Testis (tissue), 3 donors: ENCODE data around the gene DENND2A. TPM values are rescaled to one million over a fixed set of nuclear protein-coding genes. Genes with fewer than 3 reads are reported as not detected.

Source experiments
- DNase-seq: peaks from one replicate; pipeline ENCODE4 v3.0.0-alpha.2; 2019
- H3K27ac ChIP-seq, 2 donors: fragments of 200-600 bp; sonication (generic); one replicate each; pipeline ENCODE4 v1.5.1; 2019
- H3K27me3 ChIP-seq: fragments of 200-600 bp; sonication (generic); one replicate; pipeline ENCODE4 v1.5.1; 2019
- H3K36me3 ChIP-seq: fragments of 200-600 bp; sonication (generic); one replicate; pipeline ENCODE4 v1.5.1; 2017; ENCODE audit warnings: low read depth; ENCODE audit errors: missing control alignments
- H3K4me1 ChIP-seq: fragments of 200-600 bp; sonication (generic); one replicate; pipeline ENCODE4 v1.5.1; 2019
- H3K4me3 ChIP-seq, 2 donors: fragments of 200-600 bp; sonication (generic); one replicate each; pipeline ENCODE4 v1.5.1; 2017 to 2019
- H3K9me3 ChIP-seq: fragments of 200-600 bp; sonication (generic); one replicate; pipeline ENCODE4 v1.5.1; 2017
- POLR2A ChIP-seq: fragments of 450-650 bp; IDR thresholded peaks from one replicate; pipeline ENCODE4 v1.6.1; 2017; ENCODE audit warnings: antibody characterized with exemption, mild to moderate bottlenecking, moderate library complexity
- WGBS, 2 donors: methylation state at CpG; one replicate each; pipeline ENCODE4 v1.1.5; 2018; 5-methylcytosine and 5-hydroxymethylcytosine counted together
- intact Hi-C: fragments of 100-400 bp; cut with DNase I; formaldehyde crosslinking; loops from one replicate; pipeline ENCODE4 v1.15.1; 2023; ENCODE audit warnings: low total_unique reads
- polyA plus RNA-seq: library from polyadenylated mRNA; stranded (reverse); fragments of 350-450 nt; fragmentation: Illumina TruSeq; extraction: RNeasy Lipid Tissue Mini Kit (QIAGEN cat#74804); gene quantifications from one replicate; pipeline ENCODE4 v1.2.3, GENCODE V29; 2014; ENCODE audit warnings: low read depth, low replicate concordance; ENCODE audit not compliant: insufficient read depth
- total RNA-seq, 2 donors: library from RNA; depleted of rRNA; stranded (reverse); fragments of >200 nt; gene quantifications; one replicate each; pipeline ENCODE4 v1.2.3, GENCODE V29; 2016
- TF ChIP-seq, protein P1 (sequence below), 3 experiments: fragments of 450-650 bp in 2 of 3; fragments of 200-600 bp in 1 of 3; sonication (generic) in 1 of 3; IDR thresholded peaks; one replicate each; pipeline ENCODE4 v1.5.1; 2016 to 2019; ENCODE audit warnings: antibody characterized with exemption in 3 of 3, mild to moderate bottlenecking in 2 of 3, moderate library complexity in 1 of 3

The DENND2A gene
- total and polyA plus RNA-seq, 3 donors from 2014 or later, result 4.1 to 8.5 (median 5.5) TPM

DNA sequence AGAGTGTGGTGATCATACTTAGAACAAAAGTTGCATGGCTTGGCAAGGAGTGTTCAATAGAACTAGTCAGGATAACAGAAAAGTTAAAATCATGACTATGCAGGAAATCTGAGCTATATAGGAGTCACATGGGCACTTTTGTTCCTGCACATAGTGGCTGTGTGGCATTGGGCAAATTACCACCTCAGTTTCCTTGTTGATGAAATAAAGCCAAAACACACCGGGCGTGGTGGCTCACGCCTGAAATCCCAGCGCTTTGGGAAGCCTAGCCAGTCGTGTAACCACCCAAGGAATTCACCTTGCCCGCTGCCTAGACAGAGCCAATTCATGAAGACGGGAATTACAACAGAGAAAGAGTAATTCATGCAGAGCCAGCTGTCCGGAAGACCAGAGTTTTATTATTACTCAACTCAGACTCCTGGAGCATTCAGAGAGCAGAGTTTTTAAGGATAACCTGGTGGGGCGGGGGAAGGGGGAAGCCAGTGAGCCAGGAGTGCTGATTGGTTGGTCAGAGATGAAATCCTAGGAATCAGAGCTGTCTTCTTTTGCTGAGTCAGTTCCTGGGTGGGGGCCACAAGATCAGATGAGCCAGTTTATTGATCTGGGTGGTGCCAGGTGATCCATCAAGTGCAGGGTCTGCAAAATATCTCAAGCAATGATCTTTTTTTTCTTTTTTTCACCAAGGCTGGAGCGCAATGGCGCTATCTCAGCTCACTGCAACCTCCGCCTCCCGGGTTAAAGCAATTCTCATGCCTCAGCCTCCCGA, 154.9 kb downstream of the DENND2A start:
- DNase-seq, result no peak
- Histone ChIP-seq H3K4me1 (peaks cover 5% of the 10 kb centered on the region), H3K27ac (no peak overlapping the region), H3K4me3 (no peak overlapping the region), H3K36me3 (no peaks in the 10 kb centered on the region), H3K27me3 (no peaks in the 10 kb centered on the region), H3K9me3 (no peaks in the 10 kb centered on the region)
- intact Hi-C loops, result no loop called here
- WGBS, 2 donors, result 74 to 81% methylated on average over 14 of the region's 14 CpGs
- TF ChIP-seq, protein P1, sequence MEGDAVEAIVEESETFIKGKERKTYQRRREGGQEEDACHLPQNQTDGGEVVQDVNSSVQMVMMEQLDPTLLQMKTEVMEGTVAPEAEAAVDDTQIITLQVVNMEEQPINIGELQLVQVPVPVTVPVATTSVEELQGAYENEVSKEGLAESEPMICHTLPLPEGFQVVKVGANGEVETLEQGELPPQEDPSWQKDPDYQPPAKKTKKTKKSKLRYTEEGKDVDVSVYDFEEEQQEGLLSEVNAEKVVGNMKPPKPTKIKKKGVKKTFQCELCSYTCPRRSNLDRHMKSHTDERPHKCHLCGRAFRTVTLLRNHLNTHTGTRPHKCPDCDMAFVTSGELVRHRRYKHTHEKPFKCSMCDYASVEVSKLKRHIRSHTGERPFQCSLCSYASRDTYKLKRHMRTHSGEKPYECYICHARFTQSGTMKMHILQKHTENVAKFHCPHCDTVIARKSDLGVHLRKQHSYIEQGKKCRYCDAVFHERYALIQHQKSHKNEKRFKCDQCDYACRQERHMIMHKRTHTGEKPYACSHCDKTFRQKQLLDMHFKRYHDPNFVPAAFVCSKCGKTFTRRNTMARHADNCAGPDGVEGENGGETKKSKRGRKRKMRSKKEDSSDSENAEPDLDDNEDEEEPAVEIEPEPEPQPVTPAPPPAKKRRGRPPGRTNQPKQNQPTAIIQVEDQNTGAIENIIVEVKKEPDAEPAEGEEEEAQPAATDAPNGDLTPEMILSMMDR (IDR thresholded peaks at IDR 0.05), result no peak
- no peak for TF ChIP-seq POLR2A

DNA sequence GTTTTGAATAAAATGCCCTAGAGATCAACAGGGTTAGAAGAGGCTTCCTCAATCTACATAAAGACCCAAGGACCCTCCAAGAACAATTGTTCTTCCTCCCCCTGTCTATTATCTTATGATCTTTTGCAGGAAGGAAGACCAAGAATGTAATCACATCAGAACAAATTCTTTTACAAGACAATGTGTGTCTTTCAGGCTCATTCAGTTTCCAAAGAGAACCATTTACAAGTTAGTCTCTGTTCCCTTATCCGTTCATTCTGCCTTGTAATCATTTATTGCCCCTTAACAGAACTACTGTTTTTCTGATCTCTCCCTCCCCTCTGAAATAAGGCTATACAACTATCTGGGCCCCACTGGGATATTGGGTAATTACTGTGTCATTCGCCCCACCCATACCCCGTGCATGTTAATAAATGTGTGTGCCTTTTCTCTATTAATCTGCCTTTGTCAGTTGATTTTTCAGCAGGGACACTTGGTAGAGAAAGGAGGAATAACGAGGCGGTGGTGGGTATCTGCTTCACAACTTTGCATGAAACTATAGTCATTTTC, 155.6 kb downstream of the DENND2A start:
- Histone ChIP-seq H3K4me1 (peaks cover 5% of the 10 kb centered on the region), H3K9me3 (no peaks in the 10 kb centered on the region), H3K36me3 (no peaks in the 10 kb centered on the region), H3K27me3 (no peaks in the 10 kb centered on the region), H3K27ac (no peak overlapping the region), H3K4me3 (no peak overlapping the region)
- TF ChIP-seq POLR2A, result no peak
- TF ChIP-seq, protein P1 (IDR thresholded peaks at IDR 0.05), result no peak
- WGBS, 2 donors, result 58 to 64% methylated on average over 5 of the region's 5 CpGs
- intact Hi-C loops, result no loop called here
- DNase-seq, result no peak

GRCh38 chr7:140484479-140484878, 156.1 kb downstream of the DENND2A start:
- Histone ChIP-seq H3K27me3 (no peaks in the 10 kb centered on the region), H3K9me3 (no peaks in the 10 kb centered on the region), H3K4me1 (peaks cover 5% of the 10 kb centered on the region), H3K36me3 (no peaks in the 10 kb centered on the region), H3K27ac (no peak overlapping the region), H3K4me3 (no peak overlapping the region)
- 78 to 90% methylated on average over 3 of the region's 3 CpGs for WGBS, 2 donors
- intact Hi-C loops, result no loop called here
- TF ChIP-seq, protein P1 (IDR thresholded peaks at IDR 0.05), result no peak
- TF ChIP-seq POLR2A, result no peak
- DNase-seq, result no peak

DNA sequence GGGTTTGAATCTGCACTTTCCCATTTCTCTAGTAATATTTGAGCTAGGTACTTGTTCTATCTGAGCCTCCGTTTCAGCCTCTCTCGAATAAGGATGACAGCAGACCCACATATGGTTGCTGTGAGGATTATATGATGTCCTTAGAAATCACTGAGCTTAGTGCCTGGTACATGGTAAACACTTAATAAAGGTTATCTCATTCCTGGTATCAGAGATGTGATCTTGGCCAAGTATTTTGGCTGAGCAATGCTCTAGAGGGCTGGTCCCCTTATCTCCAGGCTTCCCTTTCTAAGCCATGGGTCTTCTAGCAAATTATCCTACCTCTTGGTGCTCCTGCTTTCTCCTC, 160.9 kb downstream of the DENND2A start:
- Histone ChIP-seq H3K27me3 (no peaks in the 10 kb centered on the region), H3K36me3 (no peaks in the 10 kb centered on the region), H3K27ac (peak overlapping the region; percentile 89 to 91), H3K4me3 (peak overlapping the region; percentile 94 to 98), H3K9me3 (no peaks in the 10 kb centered on the region), H3K4me1 (peaks cover 11% of the 10 kb centered on the region)
- no peak for DNase-seq
- 0% methylated on average over 2 of the region's 2 CpGs for WGBS, 2 donors
- no peak for TF ChIP-seq POLR2A
- TF ChIP-seq, protein P1 (IDR thresholded peaks at IDR 0.05), result no peak
- intact Hi-C loops, result no loop called here
